Tibial nerve (tissue), 4 donors: ENCODE measurements around the gene OGFR.

Experiments
- EP300 ChIP-seq, 2 donors: sonication (generic); formaldehyde crosslinking; IDR thresholded peaks; one replicate each; pipeline ENCODE4 v1.6.1; 2017; ENCODE audit warnings: antibody characterized with exemption in 2 of 2, mild to moderate bottlenecking in 1 of 2
- POLR2A ChIP-seq, 2 donors: fragments of 450-650 bp; IDR thresholded peaks; one replicate each; pipeline ENCODE4 v1.6.1; 2017; ENCODE audit warnings: antibody characterized with exemption in 2 of 2, mild to moderate bottlenecking in 2 of 2, moderate library complexity in 2 of 2
- TF ChIP-seq, protein P1 (sequence below), 5 experiments: fragments of 200-600 bp in 3 of 5; fragments of 450-650 bp in 2 of 5; sonication (generic) in 3 of 5; IDR thresholded peaks; one replicate each; pipeline ENCODE4 v1.5.1; 2016 to 2019; ENCODE audit warnings: antibody characterized with exemption in 5 of 5, mild to moderate bottlenecking in 3 of 5, moderate library complexity in 2 of 5

DNA sequence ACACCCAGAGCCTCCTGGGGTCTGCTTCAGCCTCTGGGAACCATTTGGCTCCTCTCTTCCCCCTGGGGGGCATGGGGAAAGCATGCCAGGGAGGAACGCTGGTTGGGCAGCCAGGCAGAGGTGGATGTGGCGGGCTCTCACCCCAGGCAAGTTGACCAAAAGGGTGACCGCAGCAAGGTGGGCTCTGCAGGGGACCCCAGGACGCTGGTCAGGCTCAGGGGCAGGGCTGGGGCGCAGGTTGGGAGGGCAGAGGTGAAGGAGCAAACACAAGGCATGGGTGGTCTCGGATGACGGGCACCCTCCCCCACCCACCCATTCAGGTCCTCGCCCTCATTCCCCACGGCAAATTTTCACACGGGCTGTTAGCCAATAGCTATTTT, 38.6 kb upstream of the OGFR start:
- TF ChIP-seq EP300 (IDR thresholded peaks at IDR 0.05) (no peak), POLR2A (IDR thresholded peaks at IDR 0.05) (no peak)
- TF ChIP-seq, protein P1, sequence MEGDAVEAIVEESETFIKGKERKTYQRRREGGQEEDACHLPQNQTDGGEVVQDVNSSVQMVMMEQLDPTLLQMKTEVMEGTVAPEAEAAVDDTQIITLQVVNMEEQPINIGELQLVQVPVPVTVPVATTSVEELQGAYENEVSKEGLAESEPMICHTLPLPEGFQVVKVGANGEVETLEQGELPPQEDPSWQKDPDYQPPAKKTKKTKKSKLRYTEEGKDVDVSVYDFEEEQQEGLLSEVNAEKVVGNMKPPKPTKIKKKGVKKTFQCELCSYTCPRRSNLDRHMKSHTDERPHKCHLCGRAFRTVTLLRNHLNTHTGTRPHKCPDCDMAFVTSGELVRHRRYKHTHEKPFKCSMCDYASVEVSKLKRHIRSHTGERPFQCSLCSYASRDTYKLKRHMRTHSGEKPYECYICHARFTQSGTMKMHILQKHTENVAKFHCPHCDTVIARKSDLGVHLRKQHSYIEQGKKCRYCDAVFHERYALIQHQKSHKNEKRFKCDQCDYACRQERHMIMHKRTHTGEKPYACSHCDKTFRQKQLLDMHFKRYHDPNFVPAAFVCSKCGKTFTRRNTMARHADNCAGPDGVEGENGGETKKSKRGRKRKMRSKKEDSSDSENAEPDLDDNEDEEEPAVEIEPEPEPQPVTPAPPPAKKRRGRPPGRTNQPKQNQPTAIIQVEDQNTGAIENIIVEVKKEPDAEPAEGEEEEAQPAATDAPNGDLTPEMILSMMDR (IDR thresholded peaks at IDR 0.05), result no peak
